ENCODE results near the gene GRAMD1A.

DNA sequence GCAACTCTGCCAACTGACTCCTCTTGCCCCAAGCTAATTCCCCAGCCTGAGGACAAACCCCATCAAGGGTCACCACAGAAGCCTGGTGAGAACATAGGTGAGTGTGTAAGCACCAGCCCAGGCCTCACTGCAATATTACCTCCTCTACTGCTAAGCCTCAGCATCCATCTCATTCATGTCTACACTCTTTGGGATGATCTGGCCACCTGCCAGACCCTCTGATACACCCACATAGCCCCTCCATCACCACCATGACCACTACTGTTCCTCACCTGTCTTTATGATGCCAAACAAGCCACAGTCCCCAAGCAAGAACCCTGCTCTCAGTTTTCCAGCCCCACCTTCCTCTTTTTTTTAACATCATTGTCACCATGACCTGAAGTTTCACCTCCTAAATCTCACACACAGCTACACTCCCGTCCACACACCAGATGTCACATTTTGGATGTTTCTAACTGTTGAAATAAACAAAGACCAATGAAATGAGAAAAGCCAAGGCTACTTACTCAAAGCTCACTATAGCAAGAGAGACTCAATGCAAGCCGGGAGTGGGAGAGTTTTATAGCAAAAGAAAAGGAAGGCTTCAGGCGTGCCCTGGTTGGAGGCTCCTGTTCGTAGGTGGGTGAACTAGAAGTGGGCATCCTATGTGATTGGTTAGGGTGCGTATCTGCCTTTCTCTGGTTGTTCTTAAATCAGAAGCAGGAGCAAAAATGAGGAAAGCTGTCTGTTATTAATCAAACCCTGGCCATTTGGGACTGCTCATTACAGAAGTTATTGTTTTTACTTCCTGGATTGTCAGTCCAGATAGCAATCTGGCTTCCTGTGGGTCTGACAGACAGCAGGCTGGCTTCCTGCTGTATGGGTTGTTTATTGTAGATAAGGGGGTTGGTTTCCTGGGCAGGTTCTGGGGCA is 38.1 kb upstream of the GRAMD1A start:
- TF ChIP-seq, protein P1, sequence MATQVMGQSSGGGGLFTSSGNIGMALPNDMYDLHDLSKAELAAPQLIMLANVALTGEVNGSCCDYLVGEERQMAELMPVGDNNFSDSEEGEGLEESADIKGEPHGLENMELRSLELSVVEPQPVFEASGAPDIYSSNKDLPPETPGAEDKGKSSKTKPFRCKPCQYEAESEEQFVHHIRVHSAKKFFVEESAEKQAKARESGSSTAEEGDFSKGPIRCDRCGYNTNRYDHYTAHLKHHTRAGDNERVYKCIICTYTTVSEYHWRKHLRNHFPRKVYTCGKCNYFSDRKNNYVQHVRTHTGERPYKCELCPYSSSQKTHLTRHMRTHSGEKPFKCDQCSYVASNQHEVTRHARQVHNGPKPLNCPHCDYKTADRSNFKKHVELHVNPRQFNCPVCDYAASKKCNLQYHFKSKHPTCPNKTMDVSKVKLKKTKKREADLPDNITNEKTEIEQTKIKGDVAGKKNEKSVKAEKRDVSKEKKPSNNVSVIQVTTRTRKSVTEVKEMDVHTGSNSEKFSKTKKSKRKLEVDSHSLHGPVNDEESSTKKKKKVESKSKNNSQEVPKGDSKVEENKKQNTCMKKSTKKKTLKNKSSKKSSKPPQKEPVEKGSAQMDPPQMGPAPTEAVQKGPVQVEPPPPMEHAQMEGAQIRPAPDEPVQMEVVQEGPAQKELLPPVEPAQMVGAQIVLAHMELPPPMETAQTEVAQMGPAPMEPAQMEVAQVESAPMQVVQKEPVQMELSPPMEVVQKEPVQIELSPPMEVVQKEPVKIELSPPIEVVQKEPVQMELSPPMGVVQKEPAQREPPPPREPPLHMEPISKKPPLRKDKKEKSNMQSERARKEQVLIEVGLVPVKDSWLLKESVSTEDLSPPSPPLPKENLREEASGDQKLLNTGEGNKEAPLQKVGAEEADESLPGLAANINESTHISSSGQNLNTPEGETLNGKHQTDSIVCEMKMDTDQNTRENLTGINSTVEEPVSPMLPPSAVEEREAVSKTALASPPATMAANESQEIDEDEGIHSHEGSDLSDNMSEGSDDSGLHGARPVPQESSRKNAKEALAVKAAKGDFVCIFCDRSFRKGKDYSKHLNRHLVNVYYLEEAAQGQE (IDR thresholded peaks at IDR 0.05; ENCODE audit: borderline replicate concordance): no peak
- TF ChIP-seq SMC3 (conservative IDR thresholded peaks at IDR 0.05; ENCODE audit: poor library complexity): no peak
- TF ChIP-seq EP300 (conservative IDR thresholded peaks at IDR 0.05; ENCODE audit: poor library complexity, severe bottlenecking): no peak
- TF ChIP-seq EZH2 (IDR thresholded peaks at IDR 0.05; ENCODE audit: borderline replicate concordance, insufficient read depth, low read length, poor library complexity, severe bottlenecking): no peak

Measured in neural cell (in vitro differentiated cells).